Measurements from ENCODE around the gene RBPJ.

- no peak for TF ChIP-seq CTCF (IDR thresholded peaks at IDR 0.05)
- no peak for TF ChIP-seq POLR2A (IDR thresholded peaks at IDR 0.05)
Measured at GRCh38 chr4:26476545-26476944, 155.7 kb downstream of the RBPJ start.
